GM19452 (cell line): ENCODE results near the gene EPG5.
"Not testable (repeated sequence)": the region's sequence is repeated elsewhere in the genome, so short reads cannot be mapped to it uniquely, and the experiment has no call there.

Source experiments
- ATAC-seq: cut with Tn5 transposase; IDR thresholded peaks from one replicate; pipeline ENCODE4 v1.9.1; 2021; ENCODE audit not compliant: unreplicated experiment

Gene EPG5

GRCh38 chr18:45821026-45821425, 146.1 kb downstream of the EPG5 start:
- no peak for ATAC-seq

DNA sequence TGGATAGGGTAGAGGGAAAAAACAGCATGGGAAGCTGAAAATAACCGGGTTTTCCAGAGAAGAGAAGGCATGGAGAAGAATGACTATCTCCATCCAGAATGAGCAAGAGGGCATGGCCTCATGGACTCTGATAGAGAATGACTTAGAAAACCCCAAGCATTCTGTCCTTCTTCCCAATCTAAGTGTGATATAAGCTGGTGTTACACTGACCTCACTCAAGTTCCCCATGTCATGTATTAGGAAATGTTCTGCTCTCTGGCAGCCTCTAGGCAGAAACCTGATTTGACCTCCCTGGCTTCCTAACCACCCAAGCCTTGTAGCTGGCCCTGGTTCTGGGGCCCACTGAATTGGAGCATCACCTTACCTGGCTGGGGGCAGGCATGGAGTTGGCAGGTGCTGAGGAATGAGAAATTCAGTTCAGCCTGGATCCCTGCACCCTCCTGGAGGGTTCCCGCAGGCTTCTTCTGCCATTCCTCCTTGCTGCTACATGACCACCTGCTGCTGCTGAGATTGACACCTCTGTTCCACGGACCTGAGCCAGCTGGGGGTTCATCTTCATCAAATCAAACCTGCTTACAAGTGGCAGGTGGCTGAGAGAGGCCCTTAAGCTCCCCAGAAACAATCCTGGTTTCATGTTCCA, 146.9 kb downstream of the EPG5 start:
- ATAC-seq, result no peak

GRCh38 chr18:45818765-45819164, 148.4 kb downstream of the EPG5 start:
- ATAC-seq, result not testable (repeated sequence)

- ATAC-seq, result no peak
These were observed 149.6 kb downstream of the EPG5 start for GRCh38 chr18:45817543-45817942.

GRCh38 chr18:45814733-45815132, 152.4 kb downstream of the EPG5 start:
- ATAC-seq, result not testable (repeated sequence)

DNA sequence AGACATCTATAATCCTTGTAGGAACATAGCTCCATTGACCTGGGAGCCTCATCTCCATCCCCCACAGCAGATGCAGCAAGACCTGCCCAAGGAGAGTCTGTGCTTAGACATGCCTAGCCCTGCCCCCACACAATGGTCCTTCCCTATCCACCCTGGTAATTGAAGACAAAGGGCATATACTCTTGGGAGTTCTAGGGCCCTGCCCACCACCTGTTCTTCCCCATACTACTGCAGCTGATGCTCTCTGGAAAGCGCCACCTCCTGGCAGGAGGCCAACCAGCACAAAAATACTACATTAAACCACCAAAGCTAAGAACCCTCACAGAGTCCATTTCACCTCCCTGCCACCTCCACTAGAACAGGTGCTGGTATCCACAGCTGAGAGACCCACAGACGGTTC, 160.0 kb downstream of the EPG5 start:
- not testable (repeated sequence) for ATAC-seq

GRCh38 chr18:45806226-45806625, 160.9 kb downstream of the EPG5 start:
- no peak for ATAC-seq

- ATAC-seq, result no peak
These were observed 161.6 kb downstream of the EPG5 start for GRCh38 chr18:45805551-45805950.

DNA sequence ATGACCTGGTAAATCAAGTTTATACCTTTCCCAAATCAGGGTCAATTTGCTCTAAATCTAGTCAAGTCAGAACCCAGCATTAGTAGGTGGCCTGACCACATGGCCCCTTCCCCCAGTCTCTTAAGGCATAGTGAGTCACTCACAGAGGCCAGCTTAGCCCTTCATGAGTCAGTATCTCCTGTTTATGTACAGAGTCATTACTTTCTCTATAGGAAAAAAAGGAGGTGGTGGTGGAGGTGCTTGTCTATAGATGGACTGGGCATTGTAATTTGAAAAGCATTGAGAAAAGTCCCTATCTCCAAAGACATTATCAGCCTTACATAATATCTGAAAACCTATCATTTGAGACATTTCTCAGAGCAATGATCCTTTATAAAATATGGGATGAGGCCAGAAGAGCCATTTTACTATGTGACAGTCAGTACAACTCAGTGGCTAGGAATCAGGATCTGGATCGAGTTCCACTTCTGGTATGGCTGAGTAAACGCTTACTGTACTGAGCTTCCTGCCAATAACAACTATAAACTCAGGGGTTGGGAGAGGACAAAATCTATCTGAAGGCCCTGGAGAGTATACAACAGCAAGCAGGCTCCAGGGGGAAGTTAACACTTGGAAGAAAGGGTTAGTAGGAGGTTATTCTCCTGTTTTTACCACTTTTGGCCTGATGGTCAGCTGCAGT, 164.2 kb downstream of the EPG5 start:
- ATAC-seq, result no peak

DNA sequence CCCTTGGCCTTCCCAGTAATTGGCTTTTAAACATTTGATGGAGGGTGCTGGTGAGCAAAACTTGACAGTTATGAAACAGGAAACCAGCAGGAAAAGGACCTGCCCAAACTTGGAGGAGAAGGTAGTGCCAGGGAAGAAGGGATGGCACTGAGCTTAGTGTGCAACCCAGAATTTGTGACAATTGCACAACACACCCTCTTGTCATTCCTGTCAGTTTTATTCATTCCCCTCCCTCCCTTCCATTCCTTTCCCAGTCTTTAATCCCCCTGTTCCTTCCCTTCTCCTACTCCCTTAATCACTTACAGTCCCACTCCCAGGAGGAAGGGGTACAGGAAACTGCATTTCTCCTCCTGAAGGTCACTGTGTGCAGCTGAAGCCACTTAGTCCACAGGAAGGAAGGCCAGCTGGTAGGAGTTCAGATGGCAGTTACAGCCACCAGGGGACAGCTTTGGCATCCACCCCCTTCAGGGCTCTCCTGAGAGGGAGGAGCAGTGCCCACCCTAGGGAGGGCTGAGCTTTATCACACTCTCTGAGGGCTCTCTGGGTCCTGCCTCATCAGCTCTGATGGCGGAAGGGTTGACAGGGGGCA, 165.6 kb downstream of the EPG5 start:
- no peak for ATAC-seq
